H1 (cell line): ENCODE data around the gene DNMT3L.
"Not testable (repeated sequence)": the region's sequence is repeated elsewhere in the genome, so short reads cannot be mapped to it uniquely, and the experiment has no call there.

Experiments used
- ATF2 ChIP-seq: IDR thresholded peaks from 2 replicates; pipeline ENCODE4 v1.6.1; 2012; ENCODE audit warnings: low read length, inconsistent platforms
- ATF3 ChIP-seq: IDR thresholded peaks from 2 replicates; pipeline ENCODE4 v1.6.1; 2011; ENCODE audit warnings: low read depth, mild to moderate bottlenecking, low read length; ENCODE audit not compliant: insufficient read depth
- CHD2 ChIP-seq: IDR thresholded peaks from 2 replicates; pipeline ENCODE4 v1.6.1; 2012; ENCODE audit warnings: low read length, improper control_type of control experiment
- CTCF ChIP-seq, 3 experiments: IDR thresholded peaks; 1 replicate in 2 of 3; 2 replicates in 1 of 3; pipeline versions ENCODE4 v1.5.1 to v1.6.1; 2011; ENCODE audit warnings: low read length in 3 of 3, mild to moderate bottlenecking in 3 of 3, inconsistent platforms in 2 of 3, low read depth in 1 of 3, moderate library complexity in 1 of 3; ENCODE audit not compliant: insufficient read depth in 1 of 3; ENCODE audit errors: control extremely low read depth in 1 of 3
- EP300 ChIP-seq, 2 experiments: IDR thresholded peaks; 1 replicate in 1 of 2; 2 replicates in 1 of 2; pipeline ENCODE4 v1.6.1; 2011 to 2012; ENCODE audit warnings: low read depth in 2 of 2, low read length in 2 of 2, mild to moderate bottlenecking in 2 of 2, borderline replicate concordance in 1 of 2, inconsistent platforms in 1 of 2, moderate library complexity in 1 of 2
- MAFK ChIP-seq: IDR thresholded peaks from 2 replicates; pipeline ENCODE4 v1.6.1; 2012; ENCODE audit warnings: low read depth, mild to moderate bottlenecking, improper control_type of control experiment, low read length
- POLR2A ChIP-seq, 2 experiments: IDR thresholded peaks; 1 replicate in 1 of 2; 2 replicates in 1 of 2; pipeline ENCODE4 v1.6.1; 2011; ENCODE audit warnings: low read depth in 2 of 2, low read length in 2 of 2, mild to moderate bottlenecking in 2 of 2; ENCODE audit errors: control extremely low read depth in 1 of 2
- POLR2AphosphoS5 ChIP-seq: IDR thresholded peaks from 2 replicates; pipeline ENCODE4 v1.6.1; 2011; ENCODE audit warnings: low read depth, low read length
- SIN3A ChIP-seq, 2 experiments: IDR thresholded peaks in 1 of 2; conservative IDR thresholded peaks in 1 of 2; 2 replicates each; pipeline ENCODE4 v1.6.1; 2011 to 2012; ENCODE audit warnings: low read length in 2 of 2, improper control_type of control experiment in 1 of 2, low read depth in 1 of 2, mild to moderate bottlenecking in 1 of 2
- SIX5 ChIP-seq: IDR thresholded peaks from 2 replicates; pipeline ENCODE4 v1.6.1; 2011; ENCODE audit warnings: mild to moderate bottlenecking, low read depth, low read length
- SP4 ChIP-seq: IDR thresholded peaks from 2 replicates; pipeline ENCODE4 v1.6.1; 2012; ENCODE audit warnings: low read length, inconsistent platforms
- TAF1 ChIP-seq: IDR thresholded peaks from 2 replicates; pipeline ENCODE4 v1.6.1; 2011; ENCODE audit warnings: mild to moderate bottlenecking, low read depth, low read length
- TBP ChIP-seq: IDR thresholded peaks from 2 replicates; pipeline ENCODE4 v1.6.1; 2011; ENCODE audit warnings: low read depth, low read length, improper control_type of control experiment
- USF2 ChIP-seq: IDR thresholded peaks from 2 replicates; pipeline ENCODE4 v1.6.1; 2011; ENCODE audit warnings: low read length, improper control_type of control experiment

GRCh38 chr21:44211574-44211973 lies 50.1 kb downstream of the DNMT3L start:
- not testable (repeated sequence) for TF ChIP-seq POLR2A (IDR thresholded peaks at IDR 0.05; ENCODE audit: control extremely low read depth in 1 of 2, low read depth in 2 of 2, low read length in 2 of 2); CTCF (IDR thresholded peaks at IDR 0.05; ENCODE audit: control extremely low read depth in 1 of 3, insufficient read depth in 1 of 3, low read depth in 1 of 3, low read length in 3 of 3); TBP; SP4; ATF3; POLR2AphosphoS5; SIX5; ATF2; TAF1; SIN3A (conservative IDR thresholded peaks at IDR 0.05 in 1 of 2, IDR thresholded peaks at IDR 0.05 in 1 of 2; ENCODE audit: low read depth in 1 of 2, low read length in 2 of 2); MAFK; USF2; CHD2; EP300 (IDR thresholded peaks at IDR 0.05; ENCODE audit: borderline replicate concordance in 1 of 2, low read depth in 2 of 2, low read length in 2 of 2)
